Measurements from ENCODE around the gene SLC5A10.

SLC5A10 gene

GRCh38 chr17:19000531-19001325, 48.8 kb downstream of the SLC5A10 start:
- in situ Hi-C loops (cut with MboI; ENCODE audit: low sequenced_read_pairs) = no loop called here

DNA sequence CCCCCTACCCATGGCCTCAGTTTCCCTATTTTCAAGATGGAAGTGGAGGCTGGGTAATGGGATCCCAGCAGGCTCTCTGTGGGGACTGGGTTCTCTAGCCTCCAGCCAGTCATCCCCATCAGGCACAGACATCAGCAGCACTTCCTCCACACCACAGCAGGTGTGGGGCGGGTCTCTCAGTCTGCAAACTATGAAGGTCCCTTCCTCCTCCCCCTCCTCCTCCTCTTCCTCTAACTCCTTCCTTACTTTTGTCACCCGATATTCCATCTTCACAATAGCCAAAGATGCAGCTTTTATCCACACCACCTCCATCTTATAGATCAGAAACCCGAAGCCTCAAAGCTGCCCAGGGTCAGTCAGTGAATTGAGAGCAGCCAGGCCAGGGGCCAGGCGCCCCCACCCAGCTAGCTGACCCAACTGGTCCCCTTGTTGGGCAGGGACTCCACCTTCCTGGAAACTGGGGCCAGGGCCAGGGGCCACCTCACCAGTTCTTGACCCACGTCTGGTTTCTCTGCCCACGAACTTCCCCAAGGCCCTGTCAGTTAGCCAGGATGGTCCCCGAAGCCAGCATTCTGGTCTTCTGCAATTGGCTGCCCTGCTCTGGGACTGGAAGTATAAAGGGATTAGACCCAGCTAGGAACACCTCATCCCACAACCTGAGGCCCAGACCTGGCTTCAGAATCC, 50.1 kb downstream of the SLC5A10 start:
- in situ Hi-C loops (cut with MboI; ENCODE audit: low sequenced_read_pairs) = no loop called here

DNA sequence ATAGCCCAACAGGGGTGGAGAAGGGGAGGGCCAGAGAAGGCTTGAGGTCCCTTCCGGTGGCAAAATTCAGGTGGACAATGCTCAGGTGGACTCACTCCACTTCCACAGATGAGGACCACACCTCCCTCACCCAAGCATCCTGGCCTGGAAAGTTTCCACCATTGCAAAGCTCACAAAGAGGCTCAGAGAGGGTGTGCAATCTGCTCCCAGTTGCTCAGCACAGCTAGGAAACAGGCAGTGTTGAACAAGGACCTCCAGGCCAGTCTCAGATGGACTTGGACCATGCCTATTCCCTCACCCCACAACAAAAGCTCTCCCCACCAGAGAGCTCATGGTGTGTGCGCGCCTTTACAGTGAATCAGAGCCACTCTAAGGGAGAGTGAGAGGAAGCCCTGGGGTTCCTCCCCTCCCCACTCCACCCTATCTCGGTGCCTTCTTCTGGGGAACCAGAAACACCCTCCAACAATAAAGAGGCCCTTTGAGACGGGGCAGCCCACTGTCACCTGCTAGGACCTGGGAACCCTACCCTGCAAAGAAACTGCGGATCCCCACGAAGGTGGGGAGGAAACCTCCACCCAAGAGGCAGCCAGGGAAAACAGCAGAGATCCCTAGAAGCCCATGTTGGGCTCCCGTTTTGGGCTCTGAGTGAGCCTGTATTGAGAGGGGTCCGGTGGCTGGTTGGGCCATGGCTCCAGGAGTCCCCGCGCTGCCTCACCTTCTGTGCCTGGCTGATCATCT, 51.0 kb downstream of the SLC5A10 start:
- in situ Hi-C loops (cut with MboI; ENCODE audit: low sequenced_read_pairs) = no loop called here

DNA sequence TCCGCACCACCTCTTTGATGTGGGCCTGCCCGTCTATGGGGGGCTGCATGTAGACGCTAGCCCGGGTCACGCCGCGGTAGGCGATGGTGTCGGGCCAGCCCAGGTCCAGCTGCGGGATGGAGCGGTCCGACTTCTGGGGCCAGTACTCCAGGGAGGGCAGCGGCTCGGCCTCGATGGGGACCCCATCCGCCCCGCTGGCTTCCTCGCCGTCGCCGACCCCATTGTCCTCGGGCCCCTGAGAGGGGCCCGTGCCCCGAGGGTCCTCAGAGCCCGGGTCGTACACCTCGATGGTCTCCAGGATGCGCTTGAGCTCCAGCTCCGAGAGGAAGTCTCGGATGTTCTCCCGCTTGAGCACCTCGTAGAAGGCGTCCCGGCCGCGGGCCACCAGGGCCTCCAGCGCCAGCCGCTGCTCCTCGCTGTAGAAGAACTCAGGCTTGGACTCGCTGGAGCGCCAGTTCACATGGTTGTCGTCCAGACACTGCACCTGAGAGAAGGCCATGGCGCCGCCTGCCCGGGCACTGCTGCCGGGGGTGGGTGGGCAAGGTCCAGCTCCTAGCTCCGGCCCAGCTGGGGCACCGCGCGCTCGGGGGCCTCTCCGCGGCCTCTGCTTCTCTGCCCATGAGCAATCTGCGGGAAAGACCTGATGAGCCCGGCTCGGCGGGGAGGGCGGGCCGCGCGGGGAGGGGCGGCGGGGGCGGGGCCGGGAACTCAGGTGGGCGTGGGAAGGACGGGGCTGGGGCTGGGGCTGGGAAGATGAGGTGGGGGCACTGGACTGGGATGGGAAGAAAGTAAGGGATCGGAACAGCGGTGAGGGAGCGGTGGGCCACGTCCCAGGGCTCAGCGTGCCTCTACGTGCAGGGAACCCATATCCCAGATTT, 51.8 kb downstream of the SLC5A10 start:
- in situ Hi-C loops (cut with MboI; ENCODE audit: low sequenced_read_pairs) = no loop called here

GRCh38 chr17:19004421-19005136, 52.6 kb downstream of the SLC5A10 start, which contains the start of gene FAM83G:
Gene FAM83G, minus strand, starts transcription at chr17:19004764. Its CDS starts 723 bp downstream, at chr17:19004041.
- in situ Hi-C loops (cut with MboI; ENCODE audit: low sequenced_read_pairs) = no loop called here

GRCh38 chr17:19005137-19005773, 53.3 kb downstream of the SLC5A10 start:
- in situ Hi-C loops (cut with MboI; ENCODE audit: low sequenced_read_pairs) = no loop called here

DNA sequence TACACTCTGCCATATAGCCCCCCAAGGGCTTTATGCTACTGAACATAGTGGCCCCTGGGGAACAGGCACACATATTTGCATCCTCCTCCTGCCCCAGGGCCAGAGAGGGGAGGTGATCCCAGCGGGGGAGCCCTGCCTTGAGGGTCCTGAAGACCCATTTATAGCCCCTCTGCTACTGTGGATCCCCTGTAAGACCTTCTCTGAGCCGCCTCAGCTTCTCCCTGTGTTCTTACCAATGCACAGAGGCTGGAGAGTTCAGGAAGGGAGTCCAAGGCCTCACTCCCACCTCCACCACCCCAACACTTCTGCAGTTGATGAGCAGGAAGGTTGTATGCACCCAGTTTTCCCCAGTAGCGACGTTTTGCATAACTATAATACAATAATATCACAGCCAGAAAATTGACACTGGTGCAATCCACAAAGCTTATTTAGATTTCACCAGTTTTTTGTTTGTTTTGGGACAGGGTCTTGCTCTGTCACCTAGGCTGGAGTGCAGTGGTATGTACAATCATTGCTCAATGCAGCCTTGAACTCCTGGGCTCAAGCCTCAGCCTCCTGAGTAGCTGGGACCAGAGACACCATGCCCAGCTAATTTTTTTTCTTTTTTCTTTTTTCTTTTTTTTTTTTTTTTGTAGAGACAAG, 53.9 kb downstream of the SLC5A10 start:
- in situ Hi-C loops (cut with MboI; ENCODE audit: low sequenced_read_pairs) = no loop called here

- in situ Hi-C loops (cut with MboI; ENCODE audit: low sequenced_read_pairs) = no loop called here
Observed at GRCh38 chr17:19006698-19007097, 54.7 kb downstream of the SLC5A10 start.

DNA sequence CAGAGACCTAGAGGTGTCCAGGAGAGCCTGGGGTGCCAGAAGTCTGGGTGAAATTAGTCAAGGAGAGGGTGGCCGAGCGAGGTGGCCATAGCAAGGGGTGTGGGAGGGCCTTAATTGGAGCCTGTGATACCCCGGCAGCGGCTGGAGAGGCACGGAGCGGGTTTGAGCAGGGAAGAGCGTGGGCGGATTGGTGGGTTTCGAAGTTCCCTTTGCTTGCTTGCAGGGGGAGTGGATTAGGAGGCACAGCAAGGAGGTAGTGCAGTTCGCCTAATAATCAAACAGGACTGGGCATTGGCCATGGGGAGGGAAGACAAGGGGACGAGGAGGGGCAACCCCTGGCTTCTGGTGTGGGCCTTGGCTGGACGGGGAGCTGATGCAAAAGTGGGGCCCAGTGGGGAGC, 58.0 kb downstream of the SLC5A10 start:
- in situ Hi-C loops (cut with MboI; ENCODE audit: low sequenced_read_pairs) = no loop called here

DNA sequence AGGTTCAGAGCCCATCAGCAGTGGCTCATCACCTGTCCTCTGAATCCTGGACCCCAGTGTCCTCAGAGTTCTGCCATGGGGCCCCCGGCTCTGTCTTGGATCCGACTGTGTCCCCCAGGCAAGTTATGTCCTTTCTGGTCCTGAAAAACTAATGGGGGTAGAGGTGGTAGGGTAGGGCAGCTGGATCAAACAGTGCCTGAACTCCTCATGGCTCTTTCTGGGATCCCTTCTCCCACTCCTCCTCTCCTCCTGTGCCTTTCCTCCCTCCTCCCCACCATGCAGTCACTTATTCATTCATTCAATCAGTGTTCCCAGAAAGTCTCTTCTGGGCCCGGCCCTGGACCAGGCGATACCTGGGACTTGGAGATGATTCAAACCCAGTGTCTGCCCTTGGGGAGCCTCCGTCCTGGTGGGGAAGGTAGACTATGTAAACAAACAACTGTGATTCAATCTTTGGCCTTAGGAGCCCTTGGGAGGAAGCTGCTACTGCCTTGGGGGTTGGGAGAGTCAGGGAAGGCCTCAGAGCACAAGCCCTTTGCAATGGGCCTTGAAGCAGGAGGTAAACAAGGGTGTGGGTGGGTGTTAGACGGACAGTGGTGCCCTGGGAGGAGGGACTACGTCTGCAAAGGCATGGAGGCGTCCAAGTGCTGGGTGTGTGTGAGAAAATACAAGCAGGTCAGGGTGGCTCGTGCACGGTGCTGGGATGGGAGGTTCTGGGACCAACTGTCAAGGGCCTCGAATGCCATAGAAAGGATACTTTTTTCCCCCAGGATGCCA, 59.0 kb downstream of the SLC5A10 start:
- in situ Hi-C loops (cut with MboI; ENCODE audit: low sequenced_read_pairs) = no loop called here

DNA sequence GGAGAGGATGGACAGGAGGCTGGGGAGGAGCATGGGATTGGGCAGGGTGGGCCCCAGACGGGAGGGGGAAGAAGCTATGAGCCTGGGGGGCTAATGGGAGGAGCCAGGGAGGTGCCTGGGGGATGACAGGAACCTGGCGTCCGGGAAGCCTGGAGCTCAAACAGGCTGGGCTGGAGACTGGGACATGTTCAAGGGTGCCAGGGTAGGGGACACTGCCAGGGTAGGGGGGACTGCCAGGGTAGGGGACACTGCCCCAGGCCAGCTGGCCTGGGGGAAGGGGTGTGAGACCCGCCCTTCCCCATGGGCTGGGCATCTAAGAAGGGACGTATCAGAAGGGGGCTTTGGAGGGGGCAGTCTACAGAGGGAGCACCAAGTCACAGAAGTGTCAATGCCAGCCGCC, 59.6 kb downstream of the SLC5A10 start:
- in situ Hi-C loops (cut with MboI; ENCODE audit: low sequenced_read_pairs) = no loop called here

- in situ Hi-C loops (cut with MboI; ENCODE audit: low sequenced_read_pairs) = no loop called here
Observed at GRCh38 chr17:19012171-19013080, 60.5 kb downstream of the SLC5A10 start.

GRCh38 chr17:19013226-19013625, 61.3 kb downstream of the SLC5A10 start:
- in situ Hi-C loops (cut with MboI; ENCODE audit: low sequenced_read_pairs) = no loop called here

DNA sequence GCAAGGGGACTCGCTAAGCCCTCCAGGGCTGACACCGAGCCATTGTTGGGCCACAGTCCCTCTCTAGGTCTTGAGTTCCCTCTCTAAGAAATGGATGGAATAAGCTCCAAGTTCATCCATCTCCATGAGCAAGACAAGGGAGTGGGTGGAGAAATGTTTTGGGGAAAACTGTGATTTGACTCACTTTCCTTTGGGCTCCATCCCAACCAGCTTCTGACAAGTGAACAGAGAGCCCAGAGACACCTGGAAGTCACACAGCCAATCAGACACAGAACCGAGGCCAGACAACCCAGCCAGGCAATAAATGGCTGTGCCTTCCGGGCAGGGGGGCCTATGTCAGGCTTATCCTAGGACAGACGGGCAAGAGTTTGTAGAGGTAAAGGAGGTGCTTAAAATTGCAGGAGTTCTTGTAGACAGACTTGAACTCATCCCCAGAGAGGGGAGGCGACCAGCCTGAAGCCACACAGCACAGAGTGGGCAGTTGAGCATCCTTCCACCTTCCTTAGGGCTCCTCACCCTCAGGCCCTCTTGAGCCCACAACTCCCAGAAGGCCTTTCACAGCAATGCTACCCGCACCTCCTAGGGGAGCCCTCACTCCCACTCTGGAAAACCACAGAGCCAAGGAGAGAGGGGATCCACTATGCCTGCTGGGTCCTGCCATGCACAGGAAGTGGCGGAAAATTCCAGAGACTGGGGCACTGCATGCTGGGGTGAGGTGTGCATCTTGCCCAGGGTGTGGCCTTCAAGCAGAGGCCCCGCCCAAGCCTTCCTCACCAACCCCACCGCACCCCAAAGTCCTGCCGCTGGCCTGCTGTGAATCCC, 62.1 kb downstream of the SLC5A10 start:
- in situ Hi-C loops (cut with MboI; ENCODE audit: low sequenced_read_pairs) = no loop called here

GRCh38 chr17:19014628-19015215, 62.8 kb downstream of the SLC5A10 start:
- in situ Hi-C loops (cut with MboI; ENCODE audit: low sequenced_read_pairs) = no loop called here

DNA sequence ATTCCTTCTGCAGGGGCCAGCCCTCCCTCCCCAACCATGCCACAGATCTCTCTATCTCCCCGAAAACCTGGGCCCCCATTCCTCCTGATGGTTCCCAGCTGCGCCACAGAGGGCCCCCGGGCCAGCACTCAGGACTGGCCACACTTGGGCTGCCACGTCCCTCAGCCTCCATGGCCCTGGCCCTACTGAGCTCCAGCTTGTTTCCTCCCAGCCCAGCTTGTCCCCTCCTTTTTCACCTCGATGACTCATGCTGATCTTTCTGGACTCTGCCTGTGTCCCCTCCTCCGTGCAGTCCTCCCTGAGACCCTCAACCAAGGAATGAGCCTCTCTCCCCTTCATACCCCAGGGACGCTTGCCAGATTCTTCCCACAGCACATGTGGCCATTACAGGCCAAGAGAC, 63.5 kb downstream of the SLC5A10 start:
- in situ Hi-C loops (cut with MboI; ENCODE audit: low sequenced_read_pairs) = no loop called here

Data from hTERT RPE-1 (cell line).